Effector CD4-positive, alpha-beta T cell (primary cell): Measurements from ENCODE around the gene RPS6KA5.
"Not testable (repeated sequence)": the region's sequence is repeated elsewhere in the genome, so short reads cannot be mapped to it uniquely, and the experiment has no call there.

ENCODE experiments used
- DNase-seq: peaks from one replicate; pipeline ENCODE4 v3.0.0-alpha.2; 2020

Gene RPS6KA5

GRCh38 chr14:91022622-91023028 lies 37.8 kb downstream of the RPS6KA5 start:
- not testable (repeated sequence) for DNase-seq

DNA sequence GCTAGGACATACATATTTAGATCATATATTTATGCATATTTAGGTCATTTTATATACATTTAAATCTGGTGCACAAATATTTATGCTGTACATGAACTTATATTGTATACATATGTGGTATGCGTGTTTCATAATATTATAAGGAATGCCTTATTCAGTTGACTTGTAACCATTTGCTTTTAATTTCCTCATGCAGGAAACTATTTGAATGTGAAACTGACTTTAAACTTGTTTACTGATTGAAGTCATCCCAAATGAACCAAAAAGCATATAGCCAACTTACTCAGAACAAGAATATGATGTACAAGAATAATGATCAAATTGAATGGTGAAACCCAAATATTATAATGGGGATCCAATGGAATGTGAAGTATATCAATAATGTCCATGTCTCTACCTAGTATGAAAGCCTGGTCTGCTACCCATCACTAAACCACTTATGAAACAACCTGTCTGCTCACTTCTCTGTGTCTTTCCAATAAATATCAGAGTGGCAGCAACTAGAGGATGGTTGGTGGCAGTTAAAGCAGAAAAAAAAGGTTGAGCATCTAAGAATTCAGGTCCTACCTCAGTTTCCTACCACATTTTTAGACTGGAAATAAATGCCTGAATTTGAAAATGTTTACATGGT lies 38.3 kb downstream of the RPS6KA5 start:
- DNase-seq: no peak

GRCh38 chr14:91021115-91021514 lies 39.3 kb downstream of the RPS6KA5 start:
- DNase-seq: no peak

- DNase-seq: no peak
Observed at GRCh38 chr14:91019673-91020072, 40.8 kb downstream of the RPS6KA5 start.

- DNase-seq: no peak
Observed at GRCh38 chr14:91018481-91018880, 42.0 kb downstream of the RPS6KA5 start.

DNA sequence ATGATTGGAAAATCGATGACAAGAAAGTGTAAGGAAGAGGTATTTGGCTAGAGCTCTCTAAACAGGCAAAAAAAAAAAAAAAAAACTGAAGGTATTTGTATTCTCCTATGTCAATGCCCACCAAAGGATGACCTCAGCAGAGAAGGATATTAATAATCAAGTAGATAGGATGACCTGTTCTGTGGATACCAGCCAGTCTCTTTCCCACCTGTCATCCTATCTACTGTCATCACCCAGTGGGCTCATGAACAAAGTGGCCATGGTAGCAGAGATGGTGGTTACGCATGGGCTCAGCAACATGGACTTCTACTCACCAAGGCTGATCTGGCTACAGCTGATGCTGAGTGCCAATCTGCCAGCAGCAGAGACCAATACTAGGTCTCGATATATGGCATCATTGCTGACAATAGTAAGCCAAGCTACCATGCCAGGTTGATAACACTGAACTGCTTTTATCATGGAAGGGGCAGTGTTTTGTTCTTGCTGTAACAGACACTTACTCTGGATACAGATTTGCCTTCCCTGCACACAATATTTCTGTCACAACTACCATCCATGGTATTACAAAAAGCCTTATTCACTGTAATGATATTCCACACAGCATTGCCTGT lies 43.5 kb downstream of the RPS6KA5 start:
- DNase-seq: no peak

GRCh38 chr14:91015435-91015834 lies 45.0 kb downstream of the RPS6KA5 start:
- DNase-seq: no peak

DNA sequence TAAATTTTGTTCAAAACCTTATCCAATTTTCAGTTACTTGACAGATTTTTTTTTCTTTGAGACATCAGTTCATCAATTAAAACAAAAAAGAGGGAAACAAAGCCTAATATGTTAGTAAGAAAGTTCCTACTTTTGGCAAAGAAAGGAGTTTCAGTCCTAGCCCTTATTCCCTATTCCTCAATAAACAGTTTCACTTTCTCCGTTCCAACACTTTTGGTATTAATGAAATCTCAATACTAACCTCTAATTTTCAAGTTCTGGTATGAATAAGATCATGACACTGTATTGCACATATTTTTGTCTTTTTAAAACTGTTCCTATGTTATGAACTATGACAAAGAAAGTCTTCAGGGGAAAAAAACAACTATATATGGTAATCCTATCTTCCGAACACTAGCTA lies 48.4 kb downstream of the RPS6KA5 start:
- DNase-seq: no peak

- DNase-seq: no peak
Observed at GRCh38 chr14:91010153-91010533, 50.3 kb downstream of the RPS6KA5 start.

- DNase-seq: no peak
Observed at GRCh38 chr14:91009501-91010152, 50.8 kb downstream of the RPS6KA5 start.

GRCh38 chr14:91008759-91009409 lies 51.6 kb downstream of the RPS6KA5 start:
- no peak for DNase-seq

GRCh38 chr14:91005716-91006115 lies 54.7 kb downstream of the RPS6KA5 start:
- DNase-seq: no peak

GRCh38 chr14:91004987-91005386 lies 55.5 kb downstream of the RPS6KA5 start:
- no peak for DNase-seq

GRCh38 chr14:90999299-90999698 lies 61.1 kb downstream of the RPS6KA5 start:
- no peak for DNase-seq

DNA sequence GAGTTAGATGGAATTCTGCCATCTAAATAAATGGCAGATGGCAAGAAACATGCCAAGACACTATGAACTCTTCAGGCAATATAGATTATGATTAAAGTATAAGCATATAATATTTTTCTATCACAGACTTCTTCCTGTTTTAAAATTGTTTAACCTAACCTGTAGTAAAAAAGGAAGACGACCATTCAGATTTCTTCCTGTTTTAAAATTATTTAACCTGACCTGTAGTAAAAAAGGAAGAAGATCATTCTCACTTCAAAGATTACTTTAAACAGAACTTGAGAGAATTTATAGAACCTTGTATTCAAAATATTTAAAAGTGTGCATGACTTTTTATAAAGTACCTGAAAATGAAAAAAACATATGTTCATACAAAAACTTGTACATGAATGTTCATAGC lies 63.5 kb downstream of the RPS6KA5 start:
- DNase-seq: no peak

GRCh38 chr14:90995785-90996184 lies 64.7 kb downstream of the RPS6KA5 start:
- DNase-seq: no peak

- no peak for DNase-seq
Observed at GRCh38 chr14:90993792-90994191, 66.6 kb downstream of the RPS6KA5 start.

- no peak for DNase-seq
Observed at GRCh38 chr14:90991690-90992443, 68.6 kb downstream of the RPS6KA5 start.

DNA sequence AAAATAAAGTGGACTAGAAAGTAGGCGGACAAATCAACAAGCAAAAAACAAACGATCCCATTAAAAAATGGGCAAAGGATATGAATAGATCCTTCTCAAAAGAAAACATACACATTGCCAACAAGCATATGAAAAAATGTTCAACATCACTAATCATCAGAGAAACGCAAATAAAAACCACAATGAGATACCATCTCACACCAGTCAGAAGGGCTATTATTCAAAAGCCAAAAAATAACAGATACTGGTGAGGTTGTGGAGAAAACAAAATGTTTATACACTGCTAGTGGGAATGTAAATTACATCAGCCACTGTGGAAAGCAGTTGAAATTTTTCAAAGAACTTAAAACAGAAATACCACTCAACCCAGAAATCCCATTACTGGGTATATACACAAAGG lies 70.3 kb downstream of the RPS6KA5 start:
- DNase-seq: no peak

GRCh38 chr14:90987140-90987539 lies 73.3 kb downstream of the RPS6KA5 start:
- DNase-seq: no peak

GRCh38 chr14:90986510-90986909 lies 73.9 kb downstream of the RPS6KA5 start:
- DNase-seq: no peak

DNA sequence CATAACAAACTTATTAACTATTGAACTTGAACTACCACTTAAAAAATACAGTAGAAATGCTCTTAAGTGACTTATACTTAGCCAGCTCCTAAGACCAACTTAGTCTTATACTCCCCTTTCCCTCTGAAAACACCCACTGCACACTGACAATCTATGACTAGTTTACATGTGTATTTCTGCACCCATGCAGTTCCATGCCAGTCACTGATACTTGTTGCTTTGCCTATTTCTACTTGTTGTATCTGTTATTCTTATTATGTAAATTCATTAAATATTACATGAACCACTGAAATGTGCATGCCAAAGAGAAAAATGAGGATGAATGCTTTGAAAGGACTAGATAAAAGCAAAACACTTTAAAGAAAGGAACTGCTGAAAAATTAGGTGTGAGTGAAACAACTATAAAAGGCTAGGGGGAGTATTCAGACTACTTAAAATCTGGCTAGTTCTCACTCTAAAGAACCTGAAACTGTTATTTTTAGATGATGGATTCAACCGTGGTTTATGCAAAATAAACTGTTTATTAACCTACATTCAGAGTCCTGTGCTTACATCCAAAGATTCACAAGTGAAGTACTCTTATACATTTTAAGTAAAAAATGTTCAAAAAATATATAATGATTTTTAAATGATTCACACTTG lies 74.7 kb downstream of the RPS6KA5 start:
- DNase-seq: no peak

- DNase-seq: no peak
Observed at GRCh38 chr14:90983560-90983959, 76.9 kb downstream of the RPS6KA5 start.
